ENCODE results near the gene CNOT8. TPM values are rescaled to one million over a fixed set of nuclear protein-coding genes. Genes with fewer than 3 reads are reported as not detected.
"Not testable (repeated sequence)": the region's sequence is repeated elsewhere in the genome, so short reads cannot be mapped to it uniquely, and the experiment has no call there.

Gene CNOT8
- total RNA-seq: 10 to 100 TPM; 65.3 to 67.1 TPM

- Mint-ChIP-seq H3K4me3 (peak within 1 kb of the TSS; percentile 98), H3K27me3 (no peaks in the 10 kb centered on the region), H3K36me3 (peaks cover 7% of the 10 kb centered on the region), H3K9me3 (no peaks in the 10 kb centered on the region), H3K27ac (peak within 1 kb of the TSS; percentile 89 to 90), H3K4me1 (ENCODE audit: low read depth in 2 of 2) (peaks cover 41 to 51% of the 10 kb centered on the region in 2 donors)
- ATAC-seq (peak; percentile 94 to 95), DNase-seq (ENCODE audit: low spot score) (peak; percentile 98)
These were observed at the start of gene CNOT8 for GRCh38 chr5:154858297-154858971. TSS of gene CNOT8 (plus strand) at chr5:154858627. CDS start at chr5:154863279, 4,652 bp downstream.

- no peak for DNase-seq (ENCODE audit: low spot score)
- Mint-ChIP-seq H3K27me3 (no peaks in the 10 kb centered on the region), H3K4me3 (no peak overlapping the region), H3K36me3 (peaks cover 35% of the 10 kb centered on the region), H3K9me3 (no peaks in the 10 kb centered on the region), H3K4me1 (ENCODE audit: low read depth in 2 of 2) (peaks cover 15 to 25% of the 10 kb centered on the region in 2 donors), H3K27ac (no peak overlapping the region)
- no peak for ATAC-seq
These were observed 47.2 kb upstream of the CNOT8 start for GRCh38 chr5:154811239-154811638.

- peak; percentile 63 to 74 for ATAC-seq
- no peaks in the 10 kb centered on the region for H3K27me3 Mint-ChIP-seq
- no peak overlapping the region for H3K27ac Mint-ChIP-seq
- DNase-seq (ENCODE audit: low spot score): peak; percentile 73
- H3K9me3 Mint-ChIP-seq: no peaks in the 10 kb centered on the region
- peaks cover 15 to 28% of the 10 kb centered on the region in 2 donors for H3K4me1 Mint-ChIP-seq (ENCODE audit: low read depth in 2 of 2)
- H3K4me3 Mint-ChIP-seq: no peak overlapping the region
- H3K36me3 Mint-ChIP-seq: peaks cover 34% of the 10 kb centered on the region
These were observed 46.6 kb upstream of the CNOT8 start for GRCh38 chr5:154811653-154812465.

GRCh38 chr5:154813158-154813557, 45.3 kb upstream of the CNOT8 start:
- ATAC-seq (no peak), DNase-seq (ENCODE audit: low spot score) (no peak)
- Mint-ChIP-seq H3K36me3 (peaks cover 28% of the 10 kb centered on the region), H3K27ac (peak overlapping the region in 1 of 2 donors; percentile 45), H3K4me1 (ENCODE audit: low read depth in 2 of 2) (peaks cover 15 to 28% of the 10 kb centered on the region in 2 donors), H3K9me3 (no peaks in the 10 kb centered on the region), H3K27me3 (no peaks in the 10 kb centered on the region), H3K4me3 (no peak overlapping the region)

GRCh38 chr5:154813736-154814135, 44.7 kb upstream of the CNOT8 start:
- Mint-ChIP-seq H3K4me1 (ENCODE audit: low read depth in 2 of 2) (peaks cover 18 to 32% of the 10 kb centered on the region in 2 donors), H3K36me3 (peaks cover 27% of the 10 kb centered on the region)

GRCh38 chr5:154815025-154815424, 43.4 kb upstream of the CNOT8 start:
- Mint-ChIP-seq H3K27ac (peak overlapping the region; percentile 41 to 74), H3K4me3 (no peak overlapping the region), H3K36me3 (peaks cover 27% of the 10 kb centered on the region), H3K27me3 (no peaks in the 10 kb centered on the region), H3K4me1 (ENCODE audit: low read depth in 2 of 2) (peaks cover 29 to 44% of the 10 kb centered on the region in 2 donors), H3K9me3 (no peaks in the 10 kb centered on the region)
- DNase-seq (ENCODE audit: low spot score): no peak
- ATAC-seq: no peak

More at GRCh38 chr5:154813736-154814135, 44.7 kb upstream of the CNOT8 start:
- no peak for DNase-seq (ENCODE audit: low spot score)
- Mint-ChIP-seq H3K27me3 (no peaks in the 10 kb centered on the region), H3K9me3 (no peaks in the 10 kb centered on the region), H3K4me3 (no peak overlapping the region), H3K27ac (peak overlapping the region in 1 of 2 donors; percentile 45)
- peak; percentile 59 to 61 for ATAC-seq

GRCh38 chr5:154815684-154816247, 42.7 kb upstream of the CNOT8 start:
- no peak overlapping the region for H3K4me3 Mint-ChIP-seq
- ATAC-seq (no peak), DNase-seq (ENCODE audit: low spot score) (no peak)
- H3K36me3 Mint-ChIP-seq: peaks cover 27% of the 10 kb centered on the region
- peaks cover 37 to 50% of the 10 kb centered on the region in 2 donors for H3K4me1 Mint-ChIP-seq (ENCODE audit: low read depth in 2 of 2)
- H3K9me3 Mint-ChIP-seq: no peaks in the 10 kb centered on the region
- no peaks in the 10 kb centered on the region for H3K27me3 Mint-ChIP-seq
- H3K27ac Mint-ChIP-seq: peak overlapping the region; percentile 41 to 74

GRCh38 chr5:154816891-154817492, 41.4 kb upstream of the CNOT8 start:
- Mint-ChIP-seq H3K36me3 (peaks cover 22% of the 10 kb centered on the region), H3K27ac (peak overlapping the region; percentile 16 to 41), H3K9me3 (no peaks in the 10 kb centered on the region), H3K4me3 (no peak overlapping the region), H3K27me3 (no peaks in the 10 kb centered on the region), H3K4me1 (ENCODE audit: low read depth in 2 of 2) (peaks cover 39 to 54% of the 10 kb centered on the region in 2 donors)
- DNase-seq (ENCODE audit: low spot score) (no peak), ATAC-seq (no peak)

- H3K9me3 Mint-ChIP-seq: no peaks in the 10 kb centered on the region
- DNase-seq (ENCODE audit: low spot score) (no peak), ATAC-seq (no peak)
- H3K27me3 Mint-ChIP-seq: no peaks in the 10 kb centered on the region
- H3K4me3 Mint-ChIP-seq: no peak overlapping the region
- H3K36me3 Mint-ChIP-seq: peaks cover 19% of the 10 kb centered on the region
- peaks cover 36 to 49% of the 10 kb centered on the region in 2 donors for H3K4me1 Mint-ChIP-seq (ENCODE audit: low read depth in 2 of 2)
- H3K27ac Mint-ChIP-seq: peak overlapping the region; percentile 33 to 41
These were observed 40.6 kb upstream of the CNOT8 start for GRCh38 chr5:154817815-154818214.

GRCh38 chr5:154818471-154819116, 39.8 kb upstream of the CNOT8 start:
- Mint-ChIP-seq H3K9me3 (no peaks in the 10 kb centered on the region), H3K4me1 (ENCODE audit: low read depth in 2 of 2) (peaks cover 29 to 43% of the 10 kb centered on the region in 2 donors), H3K36me3 (peaks cover 14% of the 10 kb centered on the region), H3K27me3 (no peaks in the 10 kb centered on the region), H3K27ac (peak overlapping the region; percentile 61 to 74), H3K4me3 (peak overlapping the region; percentile 26)
- no peak for ATAC-seq
- DNase-seq (ENCODE audit: low spot score): no peak

- Mint-ChIP-seq H3K27ac (peak overlapping the region; percentile 61 to 74), H3K4me1 (ENCODE audit: low read depth in 2 of 2) (peaks cover 29 to 41% of the 10 kb centered on the region in 2 donors), H3K36me3 (peaks cover 14% of the 10 kb centered on the region), H3K9me3 (no peaks in the 10 kb centered on the region), H3K4me3 (peak overlapping the region; percentile 62), H3K27me3 (no peaks in the 10 kb centered on the region)
- DNase-seq (ENCODE audit: low spot score): no peak
- peak; percentile 34 to 55 for ATAC-seq
These were observed 38.9 kb upstream of the CNOT8 start for GRCh38 chr5:154819546-154819945.

GRCh38 chr5:154820383-154820782, 38.0 kb upstream of the CNOT8 start:
- Mint-ChIP-seq H3K36me3 (peaks cover 8% of the 10 kb centered on the region), H3K27me3 (no peaks in the 10 kb centered on the region), H3K27ac (no peak overlapping the region), H3K9me3 (no peaks in the 10 kb centered on the region), H3K4me1 (ENCODE audit: low read depth in 2 of 2) (peaks cover 29 to 36% of the 10 kb centered on the region in 2 donors), H3K4me3 (no peak overlapping the region)
- ATAC-seq (no peak), DNase-seq (ENCODE audit: low spot score) (no peak)

GRCh38 chr5:154822896-154823295, 35.5 kb upstream of the CNOT8 start:
- H3K4me1 Mint-ChIP-seq (ENCODE audit: low read depth in 2 of 2): peaks cover 34 to 35% of the 10 kb centered on the region in 2 donors
- H3K27ac Mint-ChIP-seq; DNase-seq (ENCODE audit: low spot score); ATAC-seq; H3K4me3 Mint-ChIP-seq; H3K9me3 Mint-ChIP-seq; H3K36me3 Mint-ChIP-seq; H3K27me3 Mint-ChIP-seq: not testable (repeated sequence)
